Measurements from ENCODE around the gene GPR37L1. TPM values are rescaled to one million over a fixed set of nuclear protein-coding genes. Genes with fewer than 3 reads are reported as not detected.
A peak's percentile ranks its signal among the peaks of the same experiment; 100 is the strongest.
"Not testable (repeated sequence)": the region's sequence is repeated elsewhere in the genome, so short reads cannot be mapped to it uniquely, and the experiment has no call there.

Gene GPR37L1
- total RNA-seq, 1 donor from 2014 or later, result 0.82 TPM

- FAIRE-seq (no peak), DNase-seq (ENCODE audit: low spot score in 2 of 2) (no peak)
Measured at GRCh38 chr1:202107801-202108731, 14.7 kb upstream of the GPR37L1 start.

GRCh38 chr1:202110977-202111376 is 11.7 kb upstream of the GPR37L1 start:
- DNase-seq (ENCODE audit: low spot score in 2 of 2) (no peak), FAIRE-seq (no peak)

- DNase-seq (ENCODE audit: low spot score in 2 of 2); FAIRE-seq: not testable (repeated sequence)
Measured at GRCh38 chr1:202111589-202111988, 11.1 kb upstream of the GPR37L1 start.

- DNase-seq (ENCODE audit: low spot score in 2 of 2), result no peak
- FAIRE-seq, result no peak
Measured at GRCh38 chr1:202112859-202113689, 9.6 kb upstream of the GPR37L1 start.

- no peak for FAIRE-seq
- DNase-seq (ENCODE audit: low spot score in 2 of 2), result no peak
Measured at GRCh38 chr1:202113690-202114300, 8.9 kb upstream of the GPR37L1 start.

GRCh38 chr1:202116287-202116686 is 6.4 kb upstream of the GPR37L1 start:
- no peak for FAIRE-seq
- no peak for DNase-seq (ENCODE audit: low spot score in 2 of 2)

GRCh38 chr1:202117898-202118371 is 4.8 kb upstream of the GPR37L1 start:
- no peak for DNase-seq (ENCODE audit: low spot score in 2 of 2)
- no peak for FAIRE-seq

- DNase-seq (ENCODE audit: low spot score in 2 of 2), result no peak
- no peak for FAIRE-seq
Measured at GRCh38 chr1:202121006-202121405, 1.7 kb upstream of the GPR37L1 start.

GRCh38 chr1:202123336-202123813 is 658 bp downstream of the GPR37L1 start:
- FAIRE-seq (no peak), DNase-seq (ENCODE audit: low spot score in 2 of 2) (no peak)

- no peak for DNase-seq (ENCODE audit: low spot score in 2 of 2)
- no peak for FAIRE-seq
Measured at GRCh38 chr1:202124142-202124541, 1.4 kb downstream of the GPR37L1 start.

- DNase-seq (ENCODE audit: low spot score in 2 of 2) (no peak), FAIRE-seq (no peak)
Measured at GRCh38 chr1:202125611-202126010, 2.9 kb downstream of the GPR37L1 start.

- no peak for DNase-seq (ENCODE audit: low spot score in 2 of 2)
- no peak for FAIRE-seq
Measured at GRCh38 chr1:202126426-202126825, 3.7 kb downstream of the GPR37L1 start.

- DNase-seq (ENCODE audit: low spot score in 2 of 2) (no peak), FAIRE-seq (no peak)
Measured at GRCh38 chr1:202127061-202127460, 4.3 kb downstream of the GPR37L1 start.

GRCh38 chr1:202127836-202128622 is 5.3 kb downstream of the GPR37L1 start:
- FAIRE-seq, result no peak
- no peak for DNase-seq (ENCODE audit: low spot score in 2 of 2)

- FAIRE-seq (no peak), DNase-seq (ENCODE audit: low spot score in 2 of 2) (no peak)
Measured at GRCh38 chr1:202129453-202130296, 7.0 kb downstream of the GPR37L1 start.

GRCh38 chr1:202130297-202130721 is 7.6 kb downstream of the GPR37L1 start:
- no peak for FAIRE-seq

GRCh38 chr1:202130816-202131522 is 8.3 kb downstream of the GPR37L1 start:
- DNase-seq (ENCODE audit: low spot score in 2 of 2) (peak; percentile 68 to 71), FAIRE-seq (no peak)

More at GRCh38 chr1:202130297-202130721, 7.6 kb downstream of the GPR37L1 start:
- peak; percentile 63 to 75 for DNase-seq (ENCODE audit: low spot score in 2 of 2)

Data from frontal cortex (tissue), 4 donors.